GM12878 (cell line): ENCODE data around the gene CSTPP1. TPM values are rescaled to one million over a fixed set of nuclear protein-coding genes. Genes with fewer than 3 reads are reported as not detected.

Experiments used
- ATAC-seq: fragments of 200-7000 bp; cut with Tn5 transposase; 3 replicates; pipeline ENCODE4 v1.9.1; 2020; ENCODE audit warnings: mild to moderate bottlenecking, moderate library complexity
- BruUV-seq: library from RNA; stranded (reverse); fragments of 400-500 nt; replicated peaks from 2 replicates; lab custom pipeline; 2021; lab: Mats Ljungman, UMichigan
- CTCF ChIA-PET: fragments of 300-600 bp; sonication (Branson Sonifier 250); formaldehyde crosslinking; extraction: SDS; loops from one replicate; lab custom pipeline; 2021; ENCODE audit warnings: inconsistent platforms; lab: Yijun Ruan, JAX
- POLR2A ChIA-PET: fragments of 350-600 bp; formaldehyde crosslinking; extraction: SDS; loops from one replicate; lab custom pipeline; 2021; ENCODE audit warnings: inconsistent platforms; lab: Charles Lee
- RAD21 ChIA-PET: fragments of 300-600 bp; sonication (Branson Sonifier 250); formaldehyde crosslinking; loops from one replicate; lab custom pipeline; 2023; ENCODE audit warnings: antibody characterized with exemption; ENCODE audit not compliant: unreplicated experiment; lab: Charles Lee
- SMC1A ChIA-PET: fragments of 300-600 bp; sonication (Branson Sonifier 250); formaldehyde crosslinking; loops from one replicate; lab custom pipeline; 2023; ENCODE audit not compliant: unreplicated experiment, uncharacterized antibody; lab: Charles Lee
- DNase-seq: peaks from one replicate; pipeline ENCODE4 v3.0.0-alpha.2; 2011; ENCODE audit warnings: low read depth, low spot score
- FAIRE-seq: peaks from 3 replicates; lab custom pipeline; 2011; peaks lifted over from hg19 to GRCh38; lab: Jason Lieb, UNC
- H2AFZ ChIP-seq: 2 replicates; pipeline ENCODE4 v1.6.0; 2011; ENCODE audit warnings: low read depth, low read length, control low read depth; ENCODE audit not compliant: control insufficient read depth
- H3K27ac ChIP-seq: 2 replicates; pipeline ENCODE4 v1.5.1; 2011; ENCODE audit warnings: control low read depth; ENCODE audit not compliant: control insufficient read depth, insufficient read depth
- H3K27me3 ChIP-seq, 2 experiments: replicated peaks in 1 of 2; 2 replicates each; pipeline versions ENCODE4 v1.6.0 to v1.6.1; 2011; ENCODE audit warnings: low read length in 1 of 2; ENCODE audit not compliant: control insufficient read depth in 2 of 2, insufficient read depth in 2 of 2
- H3K36me3 ChIP-seq, 2 experiments: 2 replicates each; pipeline ENCODE4 v1.5.1; 2011; ENCODE audit warnings: low read length in 1 of 2; ENCODE audit not compliant: control insufficient read depth in 2 of 2, insufficient read depth in 2 of 2
- H3K4me1 ChIP-seq: 2 replicates; pipeline ENCODE4 v1.6.1; 2011; ENCODE audit warnings: mild to moderate bottlenecking, low read length, moderate library complexity, mixed read lengths; ENCODE audit not compliant: control insufficient read depth, insufficient read depth
- H3K4me2 ChIP-seq: 2 replicates; pipeline ENCODE4 v1.6.0; 2011; ENCODE audit warnings: control low read depth; ENCODE audit not compliant: control insufficient read depth, insufficient read depth
- H3K4me3 ChIP-seq: fragments of 200-600 bp; sonication (generic); 2 replicates; pipeline ENCODE4 v1.5.1; 2016
- H3K79me2 ChIP-seq: 2 replicates; pipeline ENCODE4 v1.6.0; 2011; ENCODE audit warnings: low read length; ENCODE audit not compliant: control insufficient read depth, insufficient read depth
- H3K9ac ChIP-seq: 2 replicates; pipeline ENCODE4 v1.8.0; 2011; ENCODE audit warnings: low read length, control low read depth, mixed read lengths; ENCODE audit not compliant: control insufficient read depth, insufficient read depth
- H3K9me3 ChIP-seq: replicated peaks from 3 replicates; pipeline ENCODE4 v1.5.1; 2011; ENCODE audit warnings: mild to moderate bottlenecking, low read length; ENCODE audit not compliant: control insufficient read depth, insufficient read depth
- H4K20me1 ChIP-seq: 2 replicates; pipeline ENCODE4 v1.6.0; 2011; ENCODE audit not compliant: control insufficient read depth, insufficient read depth
- BACH1 ChIP-seq: fragments of 450-650 bp; IDR thresholded peaks from 2 replicates; pipeline ENCODE4 v1.6.1; 2017; ENCODE audit warnings: mild to moderate bottlenecking, borderline replicate concordance
- CEBPB ChIP-seq, 2 experiments: fragments of 150-350 bp in 1 of 2; IDR thresholded peaks; 2 replicates each; pipeline ENCODE4 v1.6.1; 2012 to 2014; ENCODE audit warnings: low read depth in 2 of 2, low read length in 2 of 2, borderline replicate concordance in 1 of 2, inconsistent platforms in 1 of 2
- MTA2 ChIP-seq: fragments of 450-650 bp; IDR thresholded peaks from 2 replicates; pipeline ENCODE4 v1.6.1; 2016; ENCODE audit warnings: low read depth, mild to moderate bottlenecking, moderate library complexity
- NFIC ChIP-seq: IDR thresholded peaks from 2 replicates; pipeline ENCODE4 v1.6.1; 2012; ENCODE audit warnings: low read depth, mild to moderate bottlenecking, inconsistent platforms, low read length, moderate library complexity
- NFXL1 ChIP-seq: fragments of 450-650 bp; IDR thresholded peaks from 2 replicates; pipeline ENCODE4 v1.6.1; 2017; ENCODE audit warnings: antibody characterized with exemption, mild to moderate bottlenecking, borderline replicate concordance
- SIX5 ChIP-seq: IDR thresholded peaks from 2 replicates; pipeline ENCODE4 v1.6.1; 2011; ENCODE audit warnings: mild to moderate bottlenecking, low read depth, low read length, moderate library complexity; ENCODE audit not compliant: severe bottlenecking
- SMAD1 ChIP-seq: fragments of 450-650 bp; IDR thresholded peaks from 2 replicates; pipeline ENCODE4 v1.6.1; 2018; ENCODE audit warnings: mild to moderate bottlenecking, low read depth; ENCODE audit not compliant: partially characterized antibody
- WGBS: methylation state at CpG from one replicate; pipeline ENCODE4 v1.1.6; 2016; ENCODE audit warnings: low lambda C conversion rate; ENCODE audit not compliant: insufficient replicate concordance, insufficient coverage; ENCODE audit errors: missing lambda C conversion rate; 5-methylcytosine and 5-hydroxymethylcytosine counted together
- in situ Hi-C: fragments of 300-500 bp; cut with MboI; formaldehyde crosslinking; loops from 9 replicates; pipeline ENCODE4 v1.14.3; 2018; ENCODE audit warnings: mixed read lengths
- intact Hi-C: fragments of 100-400 bp; cut with micrococcal nuclease; formaldehyde crosslinking; loops from one replicate; pipeline ENCODE4 v1.14.2; 2022; ENCODE audit not compliant: unreplicated experiment
- polyA plus RNA-seq, 11 experiments: library from polyadenylated mRNA; depleted of rRNA in 4 of 11; unstranded in 6 of 11; stranded (reverse) in 5 of 11; fragments of >200 nt; fragmentation: Nextera tagmentation in 4 of 11; fragmentation: Illumina TruSeq in 1 of 11; extraction: Ambion mirVana in 4 of 11; extraction: Trizol in 1 of 11; gene quantifications; 1 replicate in 1 of 11; 2 replicates in 10 of 11; pipeline versions ENCODE4 v1.2.1 to v1.2.3, GENCODE V29; 2011 to 2016; ENCODE audit warnings: inconsistent platforms in 2 of 11, missing spikeins in 2 of 11, low read depth in 1 of 11
- total RNA-seq, 4 experiments: library from RNA; depleted of rRNA in 3 of 4; stranded (reverse); fragments of >200 nt in 3 of 4; fragmentation: Illumina TruSeq in 1 of 4; extraction: Trizol in 1 of 4; gene quantifications; 2 replicates each; pipeline versions ENCODE4 v1.2.1 to v1.2.3, GENCODE V29; 2013 to 2021
- TF ChIP-seq, protein P1 (sequence below): fragments of 450-650 bp; IDR thresholded peaks from 2 replicates; pipeline ENCODE4 v1.6.1; 2018; ENCODE audit warnings: mild to moderate bottlenecking, low read depth, moderate library complexity; ENCODE audit not compliant: partially characterized antibody
- TF ChIP-seq, protein P2 (sequence below): fragments of 450-650 bp; IDR thresholded peaks from 2 replicates; pipeline ENCODE4 v1.6.1; 2017; ENCODE audit warnings: mild to moderate bottlenecking, moderate library complexity

Gene CSTPP1
- total and polyA plus RNA-seq, 10 of the 15 experiments (the other 5 are each of a cell fraction or from before 2014, with no cell fraction given): 7.1 to 23.4 (median 17.5) TPM

DNA sequence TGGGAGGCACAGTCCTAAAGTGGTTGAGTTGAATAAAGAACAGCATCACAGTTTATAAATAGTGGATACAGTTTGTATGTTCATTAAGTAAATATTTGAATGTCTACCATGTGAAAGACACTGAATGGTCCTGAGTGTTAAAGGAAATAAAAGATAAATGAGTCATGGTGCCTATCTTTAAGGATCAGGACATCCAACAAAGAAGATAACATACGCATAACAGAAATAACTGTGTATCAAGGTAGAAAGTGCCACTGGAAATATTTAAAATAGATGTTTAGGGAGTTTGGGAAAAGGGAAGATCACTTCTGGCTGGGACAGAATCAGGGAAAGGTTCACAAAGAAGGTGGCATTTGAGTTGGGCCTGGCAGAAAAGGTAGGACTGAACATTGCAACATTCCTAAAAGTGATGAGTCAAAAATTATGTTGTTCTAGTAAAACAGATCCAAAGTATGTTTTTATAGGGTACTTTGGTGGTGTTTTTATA lies 41.5 kb downstream of the CSTPP1 start (continued):
- TF ChIP-seq, protein P1, sequence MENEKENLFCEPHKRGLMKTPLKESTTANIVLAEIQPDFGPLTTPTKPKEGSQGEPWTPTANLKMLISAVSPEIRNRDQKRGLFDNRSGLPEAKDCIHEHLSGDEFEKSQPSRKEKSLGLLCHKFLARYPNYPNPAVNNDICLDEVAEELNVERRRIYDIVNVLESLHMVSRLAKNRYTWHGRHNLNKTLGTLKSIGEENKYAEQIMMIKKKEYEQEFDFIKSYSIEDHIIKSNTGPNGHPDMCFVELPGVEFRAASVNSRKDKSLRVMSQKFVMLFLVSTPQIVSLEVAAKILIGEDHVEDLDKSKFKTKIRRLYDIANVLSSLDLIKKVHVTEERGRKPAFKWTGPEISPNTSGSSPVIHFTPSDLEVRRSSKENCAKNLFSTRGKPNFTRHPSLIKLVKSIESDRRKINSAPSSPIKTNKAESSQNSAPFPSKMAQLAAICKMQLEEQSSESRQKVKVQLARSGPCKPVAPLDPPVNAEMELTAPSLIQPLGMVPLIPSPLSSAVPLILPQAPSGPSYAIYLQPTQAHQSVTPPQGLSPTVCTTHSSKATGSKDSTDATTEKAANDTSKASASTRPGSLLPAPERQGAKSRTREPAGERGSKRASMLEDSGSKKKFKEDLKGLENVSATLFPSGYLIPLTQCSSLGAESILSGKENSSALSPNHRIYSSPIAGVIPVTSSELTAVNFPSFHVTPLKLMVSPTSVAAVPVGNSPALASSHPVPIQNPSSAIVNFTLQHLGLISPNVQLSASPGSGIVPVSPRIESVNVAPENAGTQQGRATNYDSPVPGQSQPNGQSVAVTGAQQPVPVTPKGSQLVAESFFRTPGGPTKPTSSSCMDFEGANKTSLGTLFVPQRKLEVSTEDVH: no peak
- no peak for TF ChIP-seq MTA2
- TF ChIP-seq, all 136 proteins: peak for 0

GRCh38 chr11:46979358-46979757 lies 42.8 kb downstream of the CSTPP1 start:
- no peaks in the 10 kb centered on the region for H3K9me3 ChIP-seq
- H2AFZ ChIP-seq: no peak overlapping the region
- 79% methylated on average over 5 of the region's 5 CpGs for WGBS
- in situ Hi-C loops (no loop called here), intact Hi-C loops (no loop called here)
- no peak overlapping the region for H3K9ac ChIP-seq
- H3K27ac ChIP-seq: no peak overlapping the region
- no peaks in the 10 kb centered on the region for H4K20me1 ChIP-seq
- H3K4me3 ChIP-seq: no peak overlapping the region
- ChIA-PET POLR2A (no interaction called here), RAD21 (no interaction called here), CTCF (interaction anchor here (1.3 kb wide), 1 partner anchor 21 kb away, joined by 3 read pairs; no protein-coding TSS in a partner anchor), SMC1A (interaction anchor here (0.9 kb wide), 1 partner anchor 15 kb away, joined by 3 read pairs; no protein-coding TSS in a partner anchor)
- DNase-seq (no peak), FAIRE-seq (no peak), ATAC-seq (no peak)
- H3K4me1 ChIP-seq: no peaks in the 10 kb centered on the region
- no peaks in the 10 kb centered on the region for H3K79me2 ChIP-seq
- H3K27me3 ChIP-seq: no peaks in the 10 kb centered on the region
- BruUV-seq: no TSS peak
- H3K4me2 ChIP-seq: no peak overlapping the region
- H3K36me3 ChIP-seq: no peaks in the 10 kb centered on the region
- TF ChIP-seq BACH1 (no peak), CEBPB (IDR thresholded peaks at IDR 0.05; ENCODE audit: borderline replicate concordance in 1 of 2, low read depth in 2 of 2, low read length in 2 of 2) (no peak), NFXL1 (no peak), SMAD1 (no peak), NFIC (no peak), SIX5 (no peak)
- TF ChIP-seq, protein P1: no peak
- TF ChIP-seq, protein P2, sequence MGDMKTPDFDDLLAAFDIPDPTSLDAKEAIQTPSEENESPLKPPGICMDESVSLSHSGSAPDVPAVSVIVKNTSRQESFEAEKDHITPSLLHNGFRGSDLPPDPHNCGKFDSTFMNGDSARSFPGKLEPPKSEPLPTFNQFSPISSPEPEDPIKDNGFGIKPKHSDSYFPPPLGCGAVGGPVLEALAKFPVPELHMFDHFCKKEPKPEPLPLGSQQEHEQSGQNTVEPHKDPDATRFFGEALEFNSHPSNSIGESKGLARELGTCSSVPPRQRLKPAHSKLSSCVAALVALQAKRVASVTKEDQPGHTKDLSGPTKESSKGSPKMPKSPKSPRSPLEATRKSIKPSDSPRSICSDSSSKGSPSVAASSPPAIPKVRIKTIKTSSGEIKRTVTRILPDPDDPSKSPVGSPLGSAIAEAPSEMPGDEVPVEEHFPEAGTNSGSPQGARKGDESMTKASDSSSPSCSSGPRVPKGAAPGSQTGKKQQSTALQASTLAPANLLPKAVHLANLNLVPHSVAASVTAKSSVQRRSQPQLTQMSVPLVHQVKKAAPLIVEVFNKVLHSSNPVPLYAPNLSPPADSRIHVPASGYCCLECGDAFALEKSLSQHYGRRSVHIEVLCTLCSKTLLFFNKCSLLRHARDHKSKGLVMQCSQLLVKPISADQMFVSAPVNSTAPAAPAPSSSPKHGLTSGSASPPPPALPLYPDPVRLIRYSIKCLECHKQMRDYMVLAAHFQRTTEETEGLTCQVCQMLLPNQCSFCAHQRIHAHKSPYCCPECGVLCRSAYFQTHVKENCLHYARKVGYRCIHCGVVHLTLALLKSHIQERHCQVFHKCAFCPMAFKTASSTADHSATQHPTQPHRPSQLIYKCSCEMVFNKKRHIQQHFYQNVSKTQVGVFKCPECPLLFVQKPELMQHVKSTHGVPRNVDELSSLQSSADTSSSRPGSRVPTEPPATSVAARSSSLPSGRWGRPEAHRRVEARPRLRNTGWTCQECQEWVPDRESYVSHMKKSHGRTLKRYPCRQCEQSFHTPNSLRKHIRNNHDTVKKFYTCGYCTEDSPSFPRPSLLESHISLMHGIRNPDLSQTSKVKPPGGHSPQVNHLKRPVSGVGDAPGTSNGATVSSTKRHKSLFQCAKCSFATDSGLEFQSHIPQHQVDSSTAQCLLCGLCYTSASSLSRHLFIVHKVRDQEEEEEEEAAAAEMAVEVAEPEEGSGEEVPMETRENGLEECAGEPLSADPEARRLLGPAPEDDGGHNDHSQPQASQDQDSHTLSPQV: no peak
